ENCODE results near the gene SESTD1. TPM values are rescaled to one million over a fixed set of nuclear protein-coding genes. Genes with fewer than 3 reads are reported as not detected.

SESTD1 gene
- total and polyA plus RNA-seq, 7 donors = 4.2 to 20.2 (median 15.1) TPM

DNA sequence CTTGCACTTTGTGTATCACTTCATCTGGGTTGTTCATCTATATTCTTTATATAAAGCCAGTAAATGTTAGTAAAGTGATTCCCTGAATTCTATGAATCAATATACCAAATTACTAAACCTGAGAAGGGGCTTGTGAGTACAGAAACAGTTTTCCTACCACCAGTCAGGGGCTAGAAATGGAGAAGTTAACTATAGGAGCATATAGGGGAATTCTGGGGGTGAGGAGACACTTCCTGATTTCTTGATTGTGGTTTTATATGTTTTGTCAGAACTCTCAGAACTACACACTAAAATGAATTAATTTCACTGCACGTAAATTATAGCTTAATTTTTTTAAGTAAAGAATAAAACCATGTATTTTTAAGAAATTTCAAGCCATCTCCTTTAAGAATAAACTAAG is 93.7 kb downstream of the SESTD1 start:
- WGBS, 3 donors = 91 to 93% (median 93%) methylated on average over 1 of the region's 1 CpG
- TF ChIP-seq CTCF (IDR thresholded peaks at IDR 0.05) = no peak
- DNase-seq (no peak), ATAC-seq (no peak)
- intact Hi-C loops (cut with DNase I) = no loop called here
- Histone ChIP-seq H3K36me3 (ENCODE audit: insufficient read depth in 1 of 2, low read depth in 1 of 2) (peaks cover 4 to 33% of the 10 kb centered on the region in 2 donors), H3K4me1 (no peaks in the 10 kb centered on the region), H3K27ac (no peak overlapping the region), H3K9me3 (no peaks in the 10 kb centered on the region), H3K4me3 (no peak overlapping the region), H3K27me3 (ENCODE audit: insufficient read depth in 3 of 3, low read length in 2 of 3) (no peaks in the 10 kb centered on the region)

DNA sequence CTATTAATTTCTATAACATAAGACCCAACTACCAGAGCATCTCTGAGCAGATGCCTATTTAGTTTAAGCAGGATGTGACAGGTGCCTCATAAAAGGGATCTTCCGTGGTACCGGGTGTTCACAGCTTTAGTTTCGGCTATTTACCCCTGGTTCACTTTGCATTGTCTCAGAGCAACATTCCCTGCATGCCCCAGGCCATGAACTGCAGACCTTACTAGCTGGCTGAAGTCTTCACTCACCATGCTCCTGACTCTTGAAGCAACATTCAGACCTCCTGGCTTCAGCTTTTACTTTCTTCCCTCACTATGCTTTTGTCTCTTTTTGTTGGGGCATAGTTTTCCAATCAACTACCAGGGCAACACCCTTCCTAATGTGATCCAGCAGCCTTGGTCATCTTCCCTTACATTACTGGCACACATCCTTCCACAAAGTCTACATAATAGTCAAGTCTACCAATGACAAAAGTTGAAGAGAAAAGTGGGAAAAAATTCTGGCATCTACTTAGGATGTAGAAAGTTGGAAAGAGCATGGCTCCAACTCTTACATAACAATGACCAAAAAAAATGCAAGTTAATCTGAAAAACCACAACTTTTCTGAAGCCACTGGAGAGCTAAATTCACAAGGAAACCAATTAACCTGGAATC is 99.2 kb downstream of the SESTD1 start:
- H3K4me1 ChIP-seq = no peaks in the 10 kb centered on the region
- WGBS, 3 donors = 65 to 83% (median 68%) methylated on average over 3 of the region's 3 CpGs
- DNase-seq = no peak
- H3K27me3 ChIP-seq (ENCODE audit: insufficient read depth in 3 of 3, low read length in 2 of 3) = no peaks in the 10 kb centered on the region
- peaks cover 0 to 29% of the 10 kb centered on the region in 2 donors for H3K36me3 ChIP-seq (ENCODE audit: insufficient read depth in 1 of 2, low read depth in 1 of 2)
- no peaks in the 10 kb centered on the region for H3K9me3 ChIP-seq
- ATAC-seq = no peak
- no peak overlapping the region for H3K4me3 ChIP-seq
- TF ChIP-seq CTCF (IDR thresholded peaks at IDR 0.05) = no peak
- H3K27ac ChIP-seq = no peak overlapping the region
- intact Hi-C loops (cut with DNase I) = no loop called here

GRCh38 chr2:179141206-179141605 is 123.4 kb downstream of the SESTD1 start:
- ATAC-seq (peak; percentile 88 to 95 (median 92)), DNase-seq (no peak)
- TF ChIP-seq CTCF (IDR thresholded peaks at IDR 0.05) = no peak
- intact Hi-C loops (cut with DNase I) = no loop called here
- WGBS, 3 donors = 23 to 46% (median 36%) methylated on average over 1 of the region's 1 CpG
- no peaks in the 10 kb centered on the region for H3K9me3 ChIP-seq
- H3K27ac ChIP-seq = peak overlapping the region; percentile 51
- H3K4me3 ChIP-seq = no peak overlapping the region
- peaks cover 9% of the 10 kb centered on the region for H3K4me1 ChIP-seq
- H3K27me3 ChIP-seq (ENCODE audit: insufficient read depth in 3 of 3, low read length in 2 of 3) = no peaks in the 10 kb centered on the region
- H3K36me3 ChIP-seq (ENCODE audit: insufficient read depth in 1 of 2, low read depth in 1 of 2) = peaks cover 0 to 18% of the 10 kb centered on the region in 2 donors

GRCh38 chr2:179140571-179140970 is 124.1 kb downstream of the SESTD1 start:
- Histone ChIP-seq H3K27ac (no peak overlapping the region), H3K27me3 (ENCODE audit: insufficient read depth in 3 of 3, low read length in 2 of 3) (no peaks in the 10 kb centered on the region), H3K4me3 (no peak overlapping the region), H3K4me1 (peaks cover 9% of the 10 kb centered on the region), H3K36me3 (ENCODE audit: insufficient read depth in 1 of 2, low read depth in 1 of 2) (peaks cover 0 to 15% of the 10 kb centered on the region in 2 donors), H3K9me3 (no peaks in the 10 kb centered on the region)
- intact Hi-C loops (cut with DNase I) = no loop called here
- 94 to 96% (median 96%) methylated on average over 4 of the region's 4 CpGs for WGBS, 3 donors
- no peak for TF ChIP-seq CTCF (IDR thresholded peaks at IDR 0.05)
- ATAC-seq = peak in 1 of 4 donors; percentile 1
- no peak for DNase-seq

- H3K27ac ChIP-seq = no peak overlapping the region
- 91 to 98% (median 96%) methylated on average over 4 of the region's 4 CpGs for WGBS, 3 donors
- no peaks in the 10 kb centered on the region for H3K27me3 ChIP-seq (ENCODE audit: insufficient read depth in 3 of 3, low read length in 2 of 3)
- no peak for DNase-seq
- intact Hi-C loops (cut with DNase I) = no loop called here
- H3K4me3 ChIP-seq = no peak overlapping the region
- H3K9me3 ChIP-seq = no peaks in the 10 kb centered on the region
- peaks cover 0 to 15% of the 10 kb centered on the region in 2 donors for H3K36me3 ChIP-seq (ENCODE audit: insufficient read depth in 1 of 2, low read depth in 1 of 2)
- ATAC-seq = no peak
- TF ChIP-seq CTCF (IDR thresholded peaks at IDR 0.05) = no peak
- peaks cover 9% of the 10 kb centered on the region for H3K4me1 ChIP-seq
Measured at GRCh38 chr2:179139506-179139905, 125.1 kb downstream of the SESTD1 start.
